ENCODE results near the gene GJD2.

- TF ChIP-seq CTCF (IDR thresholded peaks at IDR 0.05) = no peak
- TF ChIP-seq EZH2 (IDR thresholded peaks at IDR 0.05; ENCODE audit: borderline replicate concordance, insufficient read depth, low read depth, low read length, poor library complexity, severe bottlenecking) = no peak
Observed at GRCh38 chr15:34804113-34804512, 49.3 kb upstream of the GJD2 start.
